H1 (cell line): ENCODE measurements around the gene NWD2. TPM values are rescaled to one million over a fixed set of nuclear protein-coding genes. Genes with fewer than 3 reads are reported as not detected.

ENCODE experiments used
- EP300 ChIP-seq, 2 experiments: IDR thresholded peaks; 1 replicate in 1 of 2; 2 replicates in 1 of 2; pipeline ENCODE4 v1.6.1; 2011 to 2012; ENCODE audit warnings: low read depth in 2 of 2, low read length in 2 of 2, mild to moderate bottlenecking in 2 of 2, borderline replicate concordance in 1 of 2, inconsistent platforms in 1 of 2, moderate library complexity in 1 of 2
- NANOG ChIP-seq: IDR thresholded peaks from 2 replicates; pipeline ENCODE4 v1.6.1; 2011; ENCODE audit warnings: low read length, low read depth, mild to moderate bottlenecking, inconsistent platforms; ENCODE audit not compliant: insufficient read depth, poor library complexity, severe bottlenecking
- NRF1 ChIP-seq: IDR thresholded peaks from 2 replicates; pipeline ENCODE4 v1.6.1; 2011; ENCODE audit warnings: mild to moderate bottlenecking, low read depth, low read length, improper control_type of control experiment
- RBBP5 ChIP-seq: IDR thresholded peaks from 2 replicates; pipeline ENCODE4 v1.7.1; 2012; ENCODE audit warnings: low read depth, mild to moderate bottlenecking, inconsistent platforms, low read length, moderate library complexity, borderline replicate concordance
- TBP ChIP-seq: IDR thresholded peaks from 2 replicates; pipeline ENCODE4 v1.6.1; 2011; ENCODE audit warnings: low read depth, low read length, improper control_type of control experiment
- polyA plus RNA-seq, 7 experiments: library from polyadenylated mRNA; depleted of rRNA in 3 of 7; stranded (reverse) in 5 of 7; unstranded in 2 of 7; fragments of >200 nt in 5 of 7; fragments of 200-250 nt in 2 of 7; gene quantifications; 1 replicate in 5 of 7; 2 replicates in 1 of 7; 4 replicates in 1 of 7; pipeline versions ENCODE4 v1.2.1 to v1.2.3, GENCODE V29; 2011 to 2013; ENCODE audit warnings: missing spikeins in 2 of 7, mixed read lengths in 2 of 7
- total RNA-seq: library from RNA; stranded (reverse); fragmentation: NEBNext Ultra II Directional; extraction: Animal tissue kit (Norgen Biotek cat#: 25700); gene quantifications from 2 replicates; pipeline ENCODE4 v1.2.1, GENCODE V29; 2021

NWD2 gene
- total and polyA plus RNA-seq, 2 of the 8 experiments (the other 6 are each of a cell fraction or from before 2014, with no cell fraction given): under 0.01 TPM; not detected in 1

DNA sequence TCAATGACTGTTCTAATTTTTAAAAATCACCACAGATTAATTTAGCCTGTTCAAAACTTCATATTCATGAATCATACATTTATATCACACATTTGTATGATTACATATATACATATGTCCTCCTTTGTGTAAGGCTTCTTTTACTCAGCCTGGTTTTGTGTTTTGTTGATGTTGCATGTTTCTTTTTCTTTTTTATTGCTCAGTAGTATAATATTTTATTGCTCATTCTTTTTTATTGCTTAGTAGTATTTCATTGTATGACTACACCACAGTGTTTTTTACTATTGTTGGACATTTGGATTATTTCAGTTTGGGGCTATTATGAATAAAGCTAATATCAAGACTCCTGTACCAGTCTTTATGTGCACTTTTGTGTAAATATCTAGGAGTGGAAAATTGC lies 243.1 kb downstream of the NWD2 start (continued):
- TF ChIP-seq EP300 (IDR thresholded peaks at IDR 0.05; ENCODE audit: borderline replicate concordance in 1 of 2, low read depth in 2 of 2, low read length in 2 of 2) (no peak), TBP (no peak), NANOG (no peak), RBBP5 (no peak), NRF1 (no peak)
